ENCODE data around the gene LCE1E.

Gene LCE1E

DNA sequence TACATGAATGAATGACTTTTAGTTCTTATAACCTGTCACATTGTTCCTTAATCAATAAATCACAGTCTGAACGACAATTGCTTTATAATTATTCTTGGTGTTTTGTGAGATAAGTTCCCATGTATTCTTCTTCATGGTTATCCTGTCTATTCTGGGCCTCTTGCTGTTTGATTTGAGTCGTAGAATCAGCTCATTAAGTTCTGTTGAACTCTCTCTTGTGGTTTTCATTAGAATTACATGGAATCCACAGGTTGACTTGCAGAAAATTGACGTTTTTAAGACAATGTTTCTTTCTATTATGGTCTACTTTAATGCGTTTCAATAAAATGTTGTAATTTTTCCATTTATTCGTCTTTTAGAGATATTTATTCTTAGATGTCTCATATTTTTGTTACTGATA lies 37.2 kb downstream of the LCE1E start:
- no peak overlapping the region for H3K27ac ChIP-seq (ENCODE audit: low read depth, low read length)
- H3K36me3 ChIP-seq (ENCODE audit: control insufficient read depth in 5 of 5, insufficient read depth in 5 of 5, low read length in 5 of 5), result no peaks in the 10 kb centered on the region
- H3K4me1 ChIP-seq (ENCODE audit: control insufficient read depth in 5 of 5, insufficient read depth in 5 of 5, low read length in 5 of 5), result no peaks in the 10 kb centered on the region
- no peak overlapping the region for H3K9ac ChIP-seq (ENCODE audit: low read length in 5 of 5)
- H3K27me3 ChIP-seq (ENCODE audit: control insufficient read depth in 5 of 5, insufficient read depth in 4 of 5, low read length in 5 of 5), result peaks cover 0 to 4% (median 0%) of the 10 kb centered on the region in 5 donors
- no peak overlapping the region for H3K4me3 ChIP-seq (ENCODE audit: low read depth in 1 of 5, low read length in 5 of 5)
- H3K9me3 ChIP-seq (ENCODE audit: control insufficient read depth in 5 of 5, low read length in 5 of 5), result peaks cover 0 to 3% (median 0%) of the 10 kb centered on the region in 5 donors

DNA sequence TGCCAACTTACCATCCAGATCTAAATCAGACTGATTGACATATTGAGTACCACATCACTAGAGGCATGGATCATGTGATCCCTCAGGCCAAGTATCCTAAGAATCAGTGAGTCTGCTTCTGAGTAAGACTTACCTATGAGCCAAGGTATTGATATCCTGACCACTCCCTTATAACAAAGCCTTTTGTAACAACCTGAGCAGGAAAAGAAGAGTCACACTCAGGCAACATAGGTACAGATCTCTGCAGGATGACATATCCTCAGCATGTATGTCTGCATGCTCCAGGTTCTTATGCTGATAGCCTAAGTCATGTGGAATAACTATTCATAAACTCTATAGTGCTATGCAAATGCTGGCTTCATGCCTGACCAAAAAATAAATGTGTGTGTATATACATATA lies 38.9 kb downstream of the LCE1E start:
- Histone ChIP-seq H3K9me3 (ENCODE audit: control insufficient read depth in 5 of 5, low read length in 5 of 5) (peaks cover 0 to 3% (median 0%) of the 10 kb centered on the region in 5 donors), H3K4me1 (ENCODE audit: control insufficient read depth in 5 of 5, insufficient read depth in 5 of 5, low read length in 5 of 5) (no peaks in the 10 kb centered on the region), H3K27ac (ENCODE audit: low read depth, low read length) (no peak overlapping the region), H3K36me3 (ENCODE audit: control insufficient read depth in 5 of 5, insufficient read depth in 5 of 5, low read length in 5 of 5) (no peaks in the 10 kb centered on the region), H3K4me3 (ENCODE audit: low read depth in 1 of 5, low read length in 5 of 5) (no peak overlapping the region), H3K9ac (ENCODE audit: low read length in 5 of 5) (no peak overlapping the region), H3K27me3 (ENCODE audit: control insufficient read depth in 5 of 5, insufficient read depth in 4 of 5, low read length in 5 of 5) (peaks cover 0 to 4% (median 0%) of the 10 kb centered on the region in 5 donors)

DNA sequence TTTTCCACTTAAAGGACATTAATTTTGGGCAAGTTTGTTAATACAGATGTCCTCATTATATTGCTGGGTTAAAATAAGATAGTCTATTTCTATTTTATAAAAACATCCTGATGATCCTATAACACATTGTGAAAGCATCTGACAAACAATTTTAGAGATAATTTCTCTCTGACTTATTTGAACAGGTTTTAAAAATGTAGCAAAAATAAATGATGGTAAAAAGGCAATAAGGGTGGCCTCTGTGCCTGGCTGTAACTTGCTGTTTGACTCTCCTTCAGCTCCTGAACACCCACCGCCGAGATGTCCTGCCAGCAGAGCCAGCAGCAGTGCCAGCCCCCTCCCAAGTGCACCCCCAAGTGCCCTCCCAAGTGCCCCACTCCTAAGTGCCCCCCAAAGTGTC lies 41.1 kb downstream of the LCE1E start, which contains the start of gene LCE1A:
LCE1A (plus strand) TSS at position 301 of the 400 bp plus-strand sequence; CDS start at position 301, 0 bp downstream.
- Histone ChIP-seq H3K27me3 (ENCODE audit: control insufficient read depth in 5 of 5, insufficient read depth in 4 of 5, low read length in 5 of 5) (peaks cover 0 to 4% (median 0%) of the 10 kb centered on the region in 5 donors), H3K36me3 (ENCODE audit: control insufficient read depth in 5 of 5, insufficient read depth in 5 of 5, low read length in 5 of 5) (no peaks in the 10 kb centered on the region), H3K9ac (ENCODE audit: low read length in 5 of 5) (no peak within 1 kb of the TSS), H3K4me1 (ENCODE audit: control insufficient read depth in 5 of 5, insufficient read depth in 5 of 5, low read length in 5 of 5) (no peaks in the 10 kb centered on the region), H3K4me3 (ENCODE audit: low read depth in 1 of 5, low read length in 5 of 5) (no peak within 1 kb of the TSS), H3K27ac (ENCODE audit: low read depth, low read length) (no peak within 1 kb of the TSS), H3K9me3 (ENCODE audit: control insufficient read depth in 5 of 5, low read length in 5 of 5) (peaks cover 0 to 3% (median 0%) of the 10 kb centered on the region in 5 donors)

DNA sequence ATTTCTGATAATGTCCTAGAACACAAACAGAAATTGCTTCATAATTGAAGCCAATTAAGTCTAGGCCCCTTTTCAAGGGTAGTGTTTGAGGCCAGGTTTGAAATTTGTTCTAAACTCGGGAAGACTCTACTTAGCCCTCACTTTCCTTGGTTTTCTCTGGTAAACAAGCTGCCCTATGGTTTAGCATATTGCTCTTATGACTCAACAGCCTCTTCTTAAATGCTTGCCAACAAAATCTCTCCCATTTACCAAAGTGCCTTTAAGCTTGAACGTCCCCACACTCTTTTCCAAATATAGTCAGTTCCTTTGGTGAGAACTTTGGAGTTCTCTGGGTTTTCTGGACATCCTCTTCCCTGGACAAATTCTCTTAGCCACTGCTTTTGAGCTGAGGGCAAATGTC lies 50.8 kb downstream of the LCE1E start:
- Histone ChIP-seq H3K27ac (ENCODE audit: low read depth, low read length) (no peak overlapping the region), H3K36me3 (ENCODE audit: control insufficient read depth in 5 of 5, insufficient read depth in 5 of 5, low read length in 5 of 5) (no peaks in the 10 kb centered on the region), H3K4me1 (ENCODE audit: control insufficient read depth in 5 of 5, insufficient read depth in 5 of 5, low read length in 5 of 5) (peaks cover 0 to 8% (median 0%) of the 10 kb centered on the region in 5 donors), H3K27me3 (ENCODE audit: control insufficient read depth in 5 of 5, insufficient read depth in 4 of 5, low read length in 5 of 5) (no peaks in the 10 kb centered on the region), H3K9me3 (ENCODE audit: control insufficient read depth in 5 of 5, low read length in 5 of 5) (no peaks in the 10 kb centered on the region), H3K4me3 (ENCODE audit: low read depth in 1 of 5, low read length in 5 of 5) (no peak overlapping the region), H3K9ac (ENCODE audit: low read length in 5 of 5) (no peak overlapping the region)
